GM12873 (cell line): Measurements from ENCODE around the gene UBE3B.

Experiments used
- TF ChIP-seq, protein P1 (sequence below): IDR thresholded peaks from 2 replicates; pipeline ENCODE4 v1.5.1; 2012; ENCODE audit warnings: low read depth, mild to moderate bottlenecking, moderate library complexity, low read length, control low read depth; ENCODE audit not compliant: insufficient read depth; ENCODE audit errors: missing control alignments

Gene UBE3B

DNA sequence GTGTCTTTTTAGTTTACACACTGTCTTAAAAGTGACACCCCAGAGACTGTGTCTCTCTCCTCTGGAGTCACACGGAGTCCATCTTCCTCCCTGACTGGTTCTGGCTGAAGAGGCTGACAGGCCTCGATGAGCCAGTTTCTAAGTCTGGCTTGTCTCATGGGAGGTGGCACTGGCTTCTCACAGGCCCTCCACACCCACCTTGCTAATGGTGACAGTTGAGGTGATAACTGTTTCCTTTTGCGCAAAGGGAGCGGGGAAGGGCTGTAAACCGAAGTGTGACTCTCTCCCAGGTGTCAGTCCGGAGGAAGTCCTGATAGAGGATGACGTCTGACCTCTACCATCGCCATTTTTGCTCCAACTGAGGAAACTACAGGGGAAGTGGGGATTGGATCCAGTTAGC is 30.6 kb upstream of the UBE3B start:
- TF ChIP-seq, protein P1, sequence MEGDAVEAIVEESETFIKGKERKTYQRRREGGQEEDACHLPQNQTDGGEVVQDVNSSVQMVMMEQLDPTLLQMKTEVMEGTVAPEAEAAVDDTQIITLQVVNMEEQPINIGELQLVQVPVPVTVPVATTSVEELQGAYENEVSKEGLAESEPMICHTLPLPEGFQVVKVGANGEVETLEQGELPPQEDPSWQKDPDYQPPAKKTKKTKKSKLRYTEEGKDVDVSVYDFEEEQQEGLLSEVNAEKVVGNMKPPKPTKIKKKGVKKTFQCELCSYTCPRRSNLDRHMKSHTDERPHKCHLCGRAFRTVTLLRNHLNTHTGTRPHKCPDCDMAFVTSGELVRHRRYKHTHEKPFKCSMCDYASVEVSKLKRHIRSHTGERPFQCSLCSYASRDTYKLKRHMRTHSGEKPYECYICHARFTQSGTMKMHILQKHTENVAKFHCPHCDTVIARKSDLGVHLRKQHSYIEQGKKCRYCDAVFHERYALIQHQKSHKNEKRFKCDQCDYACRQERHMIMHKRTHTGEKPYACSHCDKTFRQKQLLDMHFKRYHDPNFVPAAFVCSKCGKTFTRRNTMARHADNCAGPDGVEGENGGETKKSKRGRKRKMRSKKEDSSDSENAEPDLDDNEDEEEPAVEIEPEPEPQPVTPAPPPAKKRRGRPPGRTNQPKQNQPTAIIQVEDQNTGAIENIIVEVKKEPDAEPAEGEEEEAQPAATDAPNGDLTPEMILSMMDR: no peak

DNA sequence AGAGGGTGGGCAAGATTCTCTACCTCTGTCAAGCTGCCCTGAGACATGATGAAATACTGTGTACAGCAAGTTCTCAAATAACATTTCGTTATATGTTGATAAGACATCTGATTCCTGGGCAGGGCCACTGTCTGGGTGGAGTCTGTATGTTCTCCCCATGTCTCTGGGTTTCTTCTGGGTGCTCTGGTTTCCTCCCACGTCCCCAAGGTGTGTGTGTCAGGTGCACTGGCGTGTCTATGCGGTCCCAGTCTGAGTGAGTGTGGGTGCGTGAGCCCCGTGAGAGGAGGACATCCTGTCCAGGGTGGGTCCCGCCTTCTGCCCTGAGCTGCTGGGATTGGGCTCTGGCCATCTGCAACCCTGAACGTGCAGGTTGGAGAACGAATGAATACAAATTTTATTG is 30.0 kb upstream of the UBE3B start:
- TF ChIP-seq, protein P1: no peak

DNA sequence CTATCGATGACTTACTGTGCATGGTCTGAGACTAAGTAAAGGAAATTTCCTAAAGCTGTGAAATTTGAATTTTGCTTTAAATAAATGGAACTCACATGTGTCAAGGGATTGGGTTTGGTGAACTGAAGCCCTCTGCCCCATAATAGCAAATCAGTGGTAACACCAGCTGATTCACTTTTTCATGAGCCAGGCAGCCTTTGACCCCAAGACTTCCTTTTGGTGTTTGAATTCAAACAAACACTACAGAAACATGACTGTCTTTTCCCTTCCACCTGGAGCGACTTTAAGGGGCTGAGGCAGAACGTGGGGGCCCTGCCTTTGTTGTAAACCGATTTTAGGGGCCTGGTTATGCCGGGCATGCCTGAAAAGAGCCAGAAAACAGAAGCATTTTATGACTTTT is 29.2 kb upstream of the UBE3B start:
- TF ChIP-seq, protein P1: no peak

DNA sequence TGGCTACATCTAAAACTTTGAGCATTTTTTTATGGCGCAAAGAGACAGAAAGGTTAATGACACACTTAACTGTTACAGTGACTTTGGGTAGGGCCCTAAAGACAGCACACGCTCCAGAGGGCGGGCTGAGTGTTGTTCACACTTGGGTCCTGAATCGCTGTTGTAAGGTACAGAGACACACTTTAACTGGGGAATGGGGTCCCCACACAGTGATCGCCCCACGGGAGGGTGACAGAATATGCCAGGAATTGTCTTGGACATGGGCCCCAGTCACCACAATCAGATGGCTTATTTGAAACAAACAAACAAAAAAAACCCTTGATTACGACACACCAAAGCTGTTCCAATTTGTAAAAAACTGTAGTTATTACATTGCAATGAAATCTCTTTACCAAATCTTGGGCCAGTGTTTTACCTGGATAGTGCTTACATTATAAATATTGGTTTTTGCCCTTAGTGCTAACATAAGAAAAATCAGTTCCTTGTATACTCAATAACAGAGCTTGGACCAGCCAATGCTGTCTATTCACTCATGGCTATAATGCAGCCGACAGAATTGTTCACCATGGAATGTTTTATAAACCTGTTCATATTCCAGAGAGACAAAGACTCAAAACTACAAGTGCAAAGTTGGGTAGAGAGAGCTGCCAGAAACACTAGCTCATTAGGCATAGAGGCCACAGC is 28.6 kb upstream of the UBE3B start:
- TF ChIP-seq, protein P1: no peak

DNA sequence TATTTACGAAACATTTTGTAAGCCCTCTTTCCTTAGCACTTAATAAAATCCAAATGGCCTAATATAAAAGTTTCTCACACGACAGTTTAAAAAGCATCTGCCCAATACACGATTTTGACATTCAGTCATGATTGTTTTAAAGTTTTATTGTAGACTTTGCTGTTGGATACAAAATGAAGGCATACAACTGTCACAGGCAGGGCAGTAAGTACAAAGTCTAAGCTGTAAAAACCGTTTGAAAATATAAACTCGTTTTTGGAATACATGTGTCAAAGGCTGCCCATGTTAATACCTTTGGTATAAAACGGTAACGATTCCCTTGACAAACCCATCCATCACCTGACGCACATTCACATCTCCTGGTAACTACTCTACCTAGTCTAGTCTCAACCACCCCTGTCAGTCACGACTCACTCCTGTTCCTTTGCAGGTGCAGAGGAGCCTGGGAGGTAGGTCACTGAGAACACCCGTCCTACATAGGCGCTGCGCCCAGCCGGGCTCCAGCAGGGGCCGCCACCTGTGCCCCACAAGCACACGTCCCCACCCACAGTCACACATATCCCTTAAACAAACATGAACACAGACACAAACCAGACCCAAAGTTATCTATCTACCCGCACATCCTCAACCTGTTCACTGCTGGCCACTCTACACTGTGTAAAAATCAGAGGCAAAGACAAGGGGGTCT is 27.4 kb upstream of the UBE3B start:
- TF ChIP-seq, protein P1: peak; percentile 17

DNA sequence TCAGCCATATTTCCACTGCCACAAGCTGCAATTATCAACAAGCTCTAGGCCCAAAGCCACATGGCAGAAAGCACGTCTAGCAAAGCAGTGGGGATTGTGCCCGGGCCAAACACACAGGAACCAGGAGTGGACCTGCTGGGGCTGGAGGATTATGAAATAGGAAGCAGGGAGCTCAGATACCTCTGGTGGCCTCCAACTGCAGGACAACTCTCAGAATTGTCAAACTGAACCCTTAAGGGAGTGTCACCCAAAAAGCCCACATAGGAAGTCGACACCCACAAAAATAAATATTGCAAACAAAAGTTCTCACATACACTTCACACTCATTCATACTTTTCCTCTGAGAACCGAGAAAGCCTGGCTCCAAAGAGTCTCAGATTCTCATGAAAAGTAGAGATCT is 26.5 kb upstream of the UBE3B start:
- TF ChIP-seq, protein P1: no peak

DNA sequence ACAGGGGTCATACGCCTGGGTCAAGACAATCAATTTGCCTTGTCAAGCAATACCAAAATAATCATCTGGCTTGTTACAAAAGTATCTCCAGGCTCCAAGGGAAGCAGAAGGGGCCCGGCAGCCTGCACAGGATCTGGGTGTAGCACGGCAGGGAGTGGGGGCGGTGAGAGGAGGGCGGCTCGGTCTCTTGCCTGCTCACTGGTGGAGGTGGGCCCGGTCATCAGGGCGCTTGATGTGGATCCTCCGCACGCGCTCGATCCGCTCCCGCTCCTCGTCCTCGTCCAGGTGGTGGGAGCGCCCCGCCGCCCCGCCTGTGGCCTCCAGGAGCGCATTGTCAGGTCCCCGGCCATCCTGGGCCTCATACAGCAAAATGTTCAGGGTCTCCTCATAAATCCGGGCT is 26.0 kb upstream of the UBE3B start:
- TF ChIP-seq, protein P1: no peak
